Measurements from ENCODE around the gene ELOVL2.
"Not testable (repeated sequence)": the region's sequence is repeated elsewhere in the genome, so short reads cannot be mapped to it uniquely, and the experiment has no call there.

Gene ELOVL2

GRCh38 chr6:11043961-11044711, at the start of gene ELOVL2:
ELOVL2 (minus strand) TSS chr6:11044305; CDS start chr6:11044230, 75 bp downstream.
- peak; percentile 33 for DNase-seq

GRCh38 chr6:11093376-11093625, 49.2 kb upstream of the ELOVL2 start:
- no peak for DNase-seq

- peak; percentile 55 for DNase-seq
Observed at GRCh38 chr6:11092668-11093375, 48.7 kb upstream of the ELOVL2 start.

- not testable (repeated sequence) for DNase-seq
Observed at GRCh38 chr6:11091141-11091540, 47.0 kb upstream of the ELOVL2 start.

- DNase-seq = no peak
Observed at GRCh38 chr6:11089695-11090094, 45.6 kb upstream of the ELOVL2 start.

GRCh38 chr6:11087141-11087812, 43.2 kb upstream of the ELOVL2 start:
- DNase-seq = not testable (repeated sequence)

GRCh38 chr6:11085758-11086435, 41.8 kb upstream of the ELOVL2 start:
- no peak for DNase-seq

- DNase-seq = no peak
Observed at GRCh38 chr6:11083956-11084355, 39.9 kb upstream of the ELOVL2 start.

- no peak for DNase-seq
Observed at GRCh38 chr6:11083491-11083890, 39.4 kb upstream of the ELOVL2 start.

- no peak for DNase-seq
Observed at GRCh38 chr6:11080296-11080695, 36.2 kb upstream of the ELOVL2 start.

- DNase-seq = no peak
Observed at GRCh38 chr6:11078266-11078665, 34.2 kb upstream of the ELOVL2 start.

GRCh38 chr6:11076540-11076939, 32.4 kb upstream of the ELOVL2 start:
- no peak for DNase-seq

- DNase-seq = no peak
Observed at GRCh38 chr6:11072101-11072500, 28.0 kb upstream of the ELOVL2 start.

- no peak for DNase-seq
Observed at GRCh38 chr6:11069760-11070159, 25.7 kb upstream of the ELOVL2 start.

- DNase-seq = no peak
Observed at GRCh38 chr6:11067348-11067747, 23.2 kb upstream of the ELOVL2 start.

GRCh38 chr6:11066505-11067347, 22.6 kb upstream of the ELOVL2 start:
- DNase-seq = no peak

- DNase-seq = no peak
Observed at GRCh38 chr6:11065436-11066202, 21.5 kb upstream of the ELOVL2 start.

- DNase-seq = no peak
Observed at GRCh38 chr6:11064836-11065235, 20.7 kb upstream of the ELOVL2 start.

GRCh38 chr6:11062715-11063114, 18.6 kb upstream of the ELOVL2 start:
- DNase-seq = no peak

- DNase-seq = no peak
Observed at GRCh38 chr6:11062083-11062482, 18.0 kb upstream of the ELOVL2 start.

- no peak for DNase-seq
Observed at GRCh38 chr6:11058406-11058805, 14.3 kb upstream of the ELOVL2 start.

- no peak for DNase-seq
Observed at GRCh38 chr6:11056871-11057270, 12.8 kb upstream of the ELOVL2 start.
